GM23248 (cell line): Measurements from ENCODE around the gene E2F4. TPM values are rescaled to one million over a fixed set of nuclear protein-coding genes. Genes with fewer than 3 reads are reported as not detected.

Experiments
- DNase-seq: peaks from one replicate; pipeline ENCODE4 v3.0.0-alpha.2; 2015
- H2AFZ ChIP-seq: fragments of 200-600 bp; sonication (generic); 2 replicates; pipeline ENCODE4 v1.6.1; 2016; ENCODE audit warnings: antibody characterized with exemption
- H3F3A ChIP-seq: fragments of 200-600 bp; sonication (generic); 2 replicates; pipeline ENCODE4 v1.6.1; 2016; ENCODE audit warnings: mild to moderate bottlenecking, antibody characterized with exemption, mixed run types; ENCODE audit not compliant: insufficient read depth
- H3K27ac ChIP-seq: fragments of 200-600 bp; sonication (generic); 2 replicates; pipeline ENCODE4 v1.5.1; 2016; ENCODE audit warnings: mild to moderate bottlenecking
- H3K27me3 ChIP-seq: fragments of 200-600 bp; sonication (generic); replicated peaks from 2 replicates; pipeline ENCODE4 v1.6.1; 2016; ENCODE audit warnings: mild to moderate bottlenecking; ENCODE audit not compliant: insufficient read depth
- H3K36me3 ChIP-seq: fragments of 200-600 bp; sonication (generic); 2 replicates; pipeline ENCODE4 v1.6.1; 2016; ENCODE audit warnings: low read depth, mild to moderate bottlenecking
- H3K4me1 ChIP-seq: fragments of 200-600 bp; sonication (generic); 2 replicates; pipeline ENCODE4 v1.6.1; 2016; ENCODE audit warnings: mild to moderate bottlenecking; ENCODE audit not compliant: insufficient read depth
- H3K4me2 ChIP-seq: fragments of 200-600 bp; sonication (generic); one replicate; pipeline ENCODE4 v1.6.1; 2016; ENCODE audit warnings: mild to moderate bottlenecking; ENCODE audit not compliant: unreplicated experiment
- H3K4me3 ChIP-seq: fragments of 200-600 bp; sonication (generic); 2 replicates; pipeline ENCODE4 v1.5.1; 2016; ENCODE audit warnings: mild to moderate bottlenecking
- H3K79me2 ChIP-seq: fragments of 200-600 bp; sonication (generic); 2 replicates; pipeline ENCODE4 v1.6.1; 2016; ENCODE audit warnings: mild to moderate bottlenecking; ENCODE audit not compliant: insufficient read depth
- H3K9ac ChIP-seq: fragments of 200-600 bp; sonication (generic); 2 replicates; pipeline ENCODE4 v1.6.1; 2016; ENCODE audit warnings: mild to moderate bottlenecking
- H3K9me2 ChIP-seq: fragments of 200-600 bp; sonication (generic); 2 replicates; pipeline ENCODE4 v1.6.1; 2016; ENCODE audit warnings: mixed run types, mild to moderate bottlenecking, moderate library complexity; ENCODE audit not compliant: insufficient read depth
- H3K9me3 ChIP-seq: fragments of 200-600 bp; sonication (generic); one replicate; pipeline ENCODE4 v1.6.1; 2017; ENCODE audit warnings: low read depth
- H4K20me1 ChIP-seq: fragments of 200-600 bp; sonication (generic); 2 replicates; pipeline ENCODE4 v1.6.0; 2016; ENCODE audit not compliant: insufficient read depth
- EZH2 ChIP-seq: fragments of 200-600 bp; sonication (generic); IDR thresholded peaks from 2 replicates; pipeline ENCODE4 v1.6.1; 2018; ENCODE audit warnings: antibody characterized with exemption, mild to moderate bottlenecking; ENCODE audit not compliant: insufficient read depth, poor library complexity, severe bottlenecking
- EZH2phosphoT487 ChIP-seq: fragments of 200-600 bp; sonication (generic); IDR thresholded peaks from 2 replicates; pipeline ENCODE4 v1.6.1; 2018; ENCODE audit warnings: antibody characterized with exemption, moderate library complexity, mild to moderate bottlenecking, low read depth; ENCODE audit not compliant: insufficient read depth
- WGBS, 2 experiments: methylation state at CpG; one replicate each; pipeline ENCODE4 v1.1.6; 2015 to 2017; ENCODE audit warnings: low lambda C conversion rate in 2 of 2, low coverage in 1 of 2; ENCODE audit errors: missing lambda C conversion rate in 2 of 2; 5-methylcytosine and 5-hydroxymethylcytosine counted together
- in situ Hi-C: fragments of 300-500 bp; cut with MboI; formaldehyde crosslinking; loops from 2 replicates; pipeline ENCODE4 v1.15.0; 2020
- polyA plus RNA-seq: library from polyadenylated mRNA; unstranded; fragments of >200 nt; fragmentation: Nextera tagmentation; extraction: Ambion mirVana; gene quantifications from 2 replicates; pipeline ENCODE4 v1.2.1, GENCODE V29; 2016
- total RNA-seq: library from RNA; depleted of rRNA; stranded (reverse); fragments of >200 nt; shearing (Covaris generic); gene quantifications from 2 replicates; pipeline ENCODE4 v1.2.3, GENCODE V29; 2014

Gene E2F4
- total and polyA plus RNA-seq, 2 experiments from 2014 or later: 50.0 to 82.0 TPM

DNA sequence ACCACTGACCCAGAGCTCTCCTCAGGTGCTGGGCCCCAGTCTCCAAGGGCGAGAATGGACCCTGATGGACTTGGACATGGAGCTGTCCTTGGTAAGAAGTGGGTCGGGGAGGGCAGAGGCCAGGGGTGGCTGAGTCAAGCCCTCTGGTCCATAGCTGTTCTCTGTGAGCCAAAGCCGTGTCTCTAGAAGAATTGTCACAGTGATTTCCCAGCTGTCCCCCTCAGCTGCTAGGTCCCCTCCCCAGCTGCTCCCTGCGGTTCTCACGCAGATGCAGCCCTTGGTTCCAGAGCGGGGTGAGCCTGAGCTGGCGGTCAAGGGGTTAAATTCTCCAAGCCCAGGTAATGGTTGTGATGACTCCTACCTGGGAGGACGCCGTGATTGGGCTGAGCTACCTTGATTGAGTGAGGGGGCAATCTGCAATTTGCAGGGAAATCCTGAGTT is 22.9 kb upstream of the E2F4 start:
- no peaks in the 10 kb centered on the region for H4K20me1 ChIP-seq
- H3K4me2 ChIP-seq: no peak overlapping the region
- no peaks in the 10 kb centered on the region for H3K79me2 ChIP-seq
- H3F3A ChIP-seq: peaks cover 26% of the 10 kb centered on the region
- 0 out of 2 replicates have a peak, but pooled peaks cover 5% of the 10 kb centered on the region for H3K4me1 ChIP-seq
- no peak overlapping the region for H2AFZ ChIP-seq
- H3K9me3 ChIP-seq: no peaks in the 10 kb centered on the region
- 73 to 74% methylated on average over 9 of the region's 9 CpGs for WGBS, 2 experiments
- no peaks in the 10 kb centered on the region for H3K27me3 ChIP-seq
- no peaks in the 10 kb centered on the region for H3K36me3 ChIP-seq
- TF ChIP-seq EZH2: no peak
- TF ChIP-seq EZH2phosphoT487: no peak
- no peak for DNase-seq
- H3K9me2 ChIP-seq: no peaks in the 10 kb centered on the region
- H3K4me3 ChIP-seq: no peak overlapping the region
- in situ Hi-C loops: loop anchor here (25.0 kb wide), 1 partner anchor 207 kb away; the partner anchor contains the start of gene CES3
- no peak overlapping the region for H3K9ac ChIP-seq
- no peak overlapping the region for H3K27ac ChIP-seq

DNA sequence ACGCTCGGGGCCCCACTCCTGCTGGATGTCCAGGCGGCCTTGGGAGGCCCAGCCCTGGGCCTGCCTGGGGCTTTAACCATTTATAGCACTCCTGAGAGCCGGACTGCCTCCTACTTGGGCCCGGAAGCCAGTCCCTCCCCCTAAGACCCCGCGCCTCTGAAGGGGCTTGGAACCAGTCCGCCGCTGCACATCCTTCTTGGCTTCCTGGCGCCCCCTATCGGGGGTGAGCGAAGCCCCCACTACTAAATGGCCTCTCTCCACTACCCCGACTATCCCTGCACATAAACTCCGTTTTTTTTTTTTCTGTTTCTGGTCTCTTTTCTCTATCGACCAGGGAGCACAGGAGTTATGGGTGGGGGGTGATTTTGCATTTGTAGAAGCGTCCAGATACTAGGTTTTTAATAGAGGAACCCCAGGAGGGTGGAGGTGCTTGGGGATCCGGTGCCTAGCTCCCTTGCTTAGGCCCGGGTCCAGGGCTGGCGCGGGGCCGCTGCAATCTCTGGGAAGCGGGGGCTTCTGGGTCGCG is 22.2 kb upstream of the E2F4 start:
- in situ Hi-C loops: loop anchor here (25.0 kb wide), 1 partner anchor 207 kb away; the partner anchor contains the start of gene CES3
- 21 to 22% methylated on average over 21 to 24 of the region's 24 CpGs for WGBS, 2 experiments
- H3K9ac ChIP-seq: peak overlapping the region; percentile 86

GRCh38 chr16:67170168-67170948 is 21.6 kb upstream of the E2F4 start, which contains the start of gene NOL3:
Gene NOL3, plus strand, starts transcription at chr16:67170538.
- H3K9ac ChIP-seq: peak within 1 kb of the TSS; percentile 86
- peak; percentile 88 for DNase-seq
- H3K4me1 ChIP-seq: 0 out of 2 replicates have a peak, but pooled peaks cover 9% of the 10 kb centered on the region
- in situ Hi-C loops: loop anchor here (25.0 kb wide), 1 partner anchor 208 kb away; the partner anchor contains the start of gene CES3
- TF ChIP-seq EZH2 (no peak), EZH2phosphoT487 (no peak)
- peak within 1 kb of the TSS; percentile 86 for H3K27ac ChIP-seq
- H3K79me2 ChIP-seq: no peaks in the 10 kb centered on the region
- no peaks in the 10 kb centered on the region for H4K20me1 ChIP-seq
- H3K9me3 ChIP-seq: no peaks in the 10 kb centered on the region
- peak within 1 kb of the TSS; percentile 74 for H3K4me3 ChIP-seq
- no peaks in the 10 kb centered on the region for H3K9me2 ChIP-seq
- peak within 1 kb of the TSS; percentile 77 for H2AFZ ChIP-seq
- peaks cover 26% of the 10 kb centered on the region for H3F3A ChIP-seq
- H3K4me2 ChIP-seq: peak within 1 kb of the TSS; percentile 87
- H3K36me3 ChIP-seq: no peaks in the 10 kb centered on the region
- H3K27me3 ChIP-seq: no peaks in the 10 kb centered on the region
- WGBS, 2 experiments: 2% methylated on average over 35 to 44 of the region's 50 CpGs

More for the DNA sequence above, 22.2 kb upstream of the E2F4 start:
- H3K9me2 ChIP-seq: no peaks in the 10 kb centered on the region
- H4K20me1 ChIP-seq: no peaks in the 10 kb centered on the region
- peak overlapping the region; percentile 86 for H3K27ac ChIP-seq
- 0 out of 2 replicates have a peak, but pooled peaks cover 9% of the 10 kb centered on the region for H3K4me1 ChIP-seq
- no peaks in the 10 kb centered on the region for H3K79me2 ChIP-seq
- TF ChIP-seq EZH2phosphoT487: no peak
- TF ChIP-seq EZH2: no peak
- H2AFZ ChIP-seq: peak overlapping the region; percentile 76
- H3F3A ChIP-seq: peaks cover 26% of the 10 kb centered on the region
- no peaks in the 10 kb centered on the region for H3K27me3 ChIP-seq
- peak; percentile 53 for DNase-seq
- H3K4me3 ChIP-seq: peak overlapping the region; percentile 74
- H3K9me3 ChIP-seq: no peaks in the 10 kb centered on the region
- H3K36me3 ChIP-seq: no peaks in the 10 kb centered on the region
- peak overlapping the region; percentile 87 for H3K4me2 ChIP-seq

GRCh38 chr16:67170949-67171649 is 20.9 kb upstream of the E2F4 start:
- peak overlapping the region; percentile 74 for H3K4me3 ChIP-seq
- no peaks in the 10 kb centered on the region for H3K36me3 ChIP-seq
- TF ChIP-seq EZH2phosphoT487 (no peak), EZH2 (no peak)
- H3K79me2 ChIP-seq: no peaks in the 10 kb centered on the region
- no peaks in the 10 kb centered on the region for H3K9me2 ChIP-seq
- in situ Hi-C loops: loop anchor here (25.0 kb wide), 1 partner anchor 209 kb away; the partner anchor contains the start of gene CES3
- no peaks in the 10 kb centered on the region for H3K9me3 ChIP-seq
- H3K9ac ChIP-seq: peak overlapping the region; percentile 86
- H3K27me3 ChIP-seq: no peaks in the 10 kb centered on the region
- H4K20me1 ChIP-seq: no peaks in the 10 kb centered on the region
- 0 out of 2 replicates have a peak, but pooled peaks cover 9% of the 10 kb centered on the region for H3K4me1 ChIP-seq
- peak overlapping the region; percentile 87 for H3K4me2 ChIP-seq
- 28 to 29% methylated on average over 14 of the region's 14 CpGs for WGBS, 2 experiments
- peak; percentile 57 for DNase-seq
- peak overlapping the region; percentile 77 for H2AFZ ChIP-seq
- H3K27ac ChIP-seq: peak overlapping the region; percentile 86
- peaks cover 26% of the 10 kb centered on the region for H3F3A ChIP-seq
